Measurements from ENCODE around the gene ASRGL1.
A peak's percentile ranks its signal among the peaks of the same experiment; 100 is the strongest.
"Not testable (repeated sequence)": the region's sequence is repeated elsewhere in the genome, so short reads cannot be mapped to it uniquely, and the experiment has no call there.

The ASRGL1 gene

GRCh38 chr11:62337303-62338181 lies at the start of gene ASRGL1:
Gene ASRGL1, plus strand, starts transcription at chr11:62337448. Its CDS starts 530 bp downstream, at chr11:62337978.
- peak; percentile 52 for DNase-seq (ENCODE audit: low read depth, low spot score)

- no peak for DNase-seq (ENCODE audit: low read depth, low spot score)
Measured at GRCh38 chr11:62295504-62295903, 41.7 kb upstream of the ASRGL1 start.

- no peak for DNase-seq (ENCODE audit: low read depth, low spot score)
Measured at GRCh38 chr11:62298975-62299374, 38.3 kb upstream of the ASRGL1 start, which contains the start of gene SCGB1D4. Gene SCGB1D4, minus strand, starts transcription at chr11:62299075. Its CDS starts 65 bp downstream, at chr11:62299010.

GRCh38 chr11:62306227-62306626 lies 31.0 kb upstream of the ASRGL1 start:
- no peak for DNase-seq (ENCODE audit: low read depth, low spot score)

GRCh38 chr11:62307950-62308349 lies 29.3 kb upstream of the ASRGL1 start:
- no peak for DNase-seq (ENCODE audit: low read depth, low spot score)

GRCh38 chr11:62309991-62310390 lies 27.3 kb upstream of the ASRGL1 start:
- no peak for DNase-seq (ENCODE audit: low read depth, low spot score)

- no peak for DNase-seq (ENCODE audit: low read depth, low spot score)
Measured at GRCh38 chr11:62315431-62315830, 21.8 kb upstream of the ASRGL1 start.

GRCh38 chr11:62322524-62322923 lies 14.7 kb upstream of the ASRGL1 start:
- DNase-seq (ENCODE audit: low read depth, low spot score): no peak

GRCh38 chr11:62324731-62325556 lies 12.3 kb upstream of the ASRGL1 start:
- no peak for DNase-seq (ENCODE audit: low read depth, low spot score)

GRCh38 chr11:62325781-62326180 lies 11.5 kb upstream of the ASRGL1 start:
- DNase-seq (ENCODE audit: low read depth, low spot score): not testable (repeated sequence)

- not testable (repeated sequence) for DNase-seq (ENCODE audit: low read depth, low spot score)
Measured at GRCh38 chr11:62326719-62327118, 10.5 kb upstream of the ASRGL1 start.

GRCh38 chr11:62327541-62327940 lies 9.7 kb upstream of the ASRGL1 start:
- not testable (repeated sequence) for DNase-seq (ENCODE audit: low read depth, low spot score)

GRCh38 chr11:62331264-62331663 lies 6.0 kb upstream of the ASRGL1 start:
- DNase-seq (ENCODE audit: low read depth, low spot score): not testable (repeated sequence)

- no peak for DNase-seq (ENCODE audit: low read depth, low spot score)
Measured at GRCh38 chr11:62333768-62334167, 3.5 kb upstream of the ASRGL1 start.

GRCh38 chr11:62336949-62337302 lies 322 bp upstream of the ASRGL1 start:
- not testable (repeated sequence) for DNase-seq (ENCODE audit: low read depth, low spot score)

GRCh38 chr11:62338218-62338617 lies 970 bp downstream of the ASRGL1 start:
- no peak for DNase-seq (ENCODE audit: low read depth, low spot score)

- DNase-seq (ENCODE audit: low read depth, low spot score): no peak
Measured at GRCh38 chr11:62340269-62340901, 3.1 kb downstream of the ASRGL1 start.

- no peak for DNase-seq (ENCODE audit: low read depth, low spot score)
Measured at GRCh38 chr11:62341588-62341987, 4.3 kb downstream of the ASRGL1 start.

- not testable (repeated sequence) for DNase-seq (ENCODE audit: low read depth, low spot score)
Measured at GRCh38 chr11:62343646-62344190, 6.5 kb downstream of the ASRGL1 start.

- no peak for DNase-seq (ENCODE audit: low read depth, low spot score)
Measured at GRCh38 chr11:62344210-62344609, 7.0 kb downstream of the ASRGL1 start.

GRCh38 chr11:62345861-62346260 lies 8.6 kb downstream of the ASRGL1 start:
- no peak for DNase-seq (ENCODE audit: low read depth, low spot score)
